ENCODE results near the gene TMEM181. TPM values are rescaled to one million over a fixed set of nuclear protein-coding genes. Genes with fewer than 3 reads are reported as not detected.
"Not testable (repeated sequence)": the region's sequence is repeated elsewhere in the genome, so short reads cannot be mapped to it uniquely, and the experiment has no call there.

The TMEM181 gene
- total RNA-seq, 1 donor from 2014 or later = 42.2 TPM

DNA sequence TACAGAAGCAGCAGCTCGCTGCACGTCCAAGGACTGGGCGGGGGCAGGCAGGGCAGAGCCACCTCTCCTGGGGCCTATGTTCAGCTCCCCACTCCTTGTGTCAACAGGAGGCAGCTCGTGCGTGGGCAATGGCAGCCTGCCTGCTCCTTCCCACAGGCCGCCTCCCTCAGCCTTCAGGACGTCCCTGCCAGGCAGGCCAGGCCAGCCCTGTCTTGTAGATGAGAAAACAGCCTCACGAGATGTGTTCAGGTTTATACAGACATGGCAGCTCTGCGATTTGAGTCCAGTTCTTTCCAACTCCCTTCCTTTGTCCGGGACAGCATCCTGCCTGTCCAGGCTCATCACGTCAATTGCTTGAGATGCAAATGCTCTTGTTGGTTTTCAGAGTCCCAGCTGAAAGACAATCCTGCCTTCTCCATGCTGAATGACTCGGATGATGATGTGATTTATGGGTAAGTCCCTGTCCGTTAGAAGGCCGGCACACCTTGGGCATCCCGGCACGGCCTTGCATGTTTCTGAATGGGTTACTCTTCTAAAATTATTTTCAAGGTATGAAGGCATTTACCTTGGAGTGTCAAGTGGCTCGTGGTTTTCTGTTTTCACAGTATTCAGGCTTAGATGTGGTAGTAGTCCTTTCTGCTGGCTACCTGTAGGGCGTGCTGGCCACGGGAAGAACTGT, 71.2 kb downstream of the TMEM181 start:
- Mint-ChIP-seq H3K4me1 (ENCODE audit: low read depth) (peaks cover 23% of the 10 kb centered on the region), H3K27ac (ENCODE audit: unreplicated experiment) (peak overlapping the region; percentile 79), H3K36me3 (ENCODE audit: low read depth) (peaks cover 39% of the 10 kb centered on the region), H3K27me3 (ENCODE audit: low read depth) (no peaks in the 10 kb centered on the region), H3K4me3 (ENCODE audit: unreplicated experiment) (no peak overlapping the region), H3K9me3 (ENCODE audit: low read depth) (no peaks in the 10 kb centered on the region)
- no peak for DNase-seq (ENCODE audit: low spot score)
- no peak for TF ChIP-seq CTCF (IDR thresholded peaks at IDR 0.05)

DNA sequence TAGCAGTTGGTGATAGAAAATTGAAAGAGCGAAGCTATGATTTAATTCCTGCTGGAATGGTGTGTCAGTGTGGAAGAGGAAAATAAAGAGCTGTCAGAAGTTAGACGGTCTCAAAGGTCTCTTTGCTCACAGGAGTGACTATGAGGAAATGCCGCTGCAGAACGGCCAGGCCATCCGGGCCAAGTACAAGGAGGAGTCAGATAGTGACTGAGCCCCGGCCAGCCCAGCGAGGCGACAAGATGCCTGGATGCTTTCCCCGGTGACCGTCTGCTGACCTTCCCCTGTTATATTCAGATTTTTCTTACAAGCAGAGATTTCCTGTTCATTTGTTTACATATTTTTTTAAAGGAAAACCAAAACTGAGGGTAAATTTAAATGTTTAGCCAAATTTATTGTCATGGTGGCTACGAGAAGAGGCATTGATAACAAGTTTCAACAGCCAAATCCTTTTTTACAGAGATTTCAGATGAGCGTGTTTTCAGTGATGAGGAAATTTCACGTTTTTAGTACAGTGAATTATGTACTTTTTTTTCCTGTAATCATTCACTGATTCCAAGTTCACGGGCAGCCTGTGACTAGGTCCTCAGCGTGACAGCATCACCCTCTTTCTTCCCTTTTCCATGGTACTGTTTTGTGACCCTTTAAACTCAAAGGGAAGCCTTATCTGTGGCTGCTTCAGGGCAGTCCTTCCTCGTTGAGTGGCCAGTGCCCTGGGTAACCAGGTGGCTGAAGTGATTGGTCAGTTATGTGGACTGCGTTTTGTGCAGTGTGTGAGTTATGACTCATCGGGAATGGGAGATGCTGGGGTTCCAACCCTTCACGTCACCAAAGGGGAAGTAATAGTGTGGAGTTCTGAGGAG, 72.0 kb downstream of the TMEM181 start:
- Mint-ChIP-seq H3K27me3 (ENCODE audit: low read depth) (no peaks in the 10 kb centered on the region), H3K27ac (ENCODE audit: unreplicated experiment) (peak overlapping the region; percentile 79), H3K36me3 (ENCODE audit: low read depth) (peaks cover 37% of the 10 kb centered on the region), H3K9me3 (ENCODE audit: low read depth) (no peaks in the 10 kb centered on the region), H3K4me3 (ENCODE audit: unreplicated experiment) (no peak overlapping the region), H3K4me1 (ENCODE audit: low read depth) (peaks cover 20% of the 10 kb centered on the region)
- no peak for TF ChIP-seq CTCF (IDR thresholded peaks at IDR 0.05)
- DNase-seq (ENCODE audit: low spot score) = no peak

GRCh38 chr6:158632538-158633119, 72.7 kb downstream of the TMEM181 start:
- H3K4me3 Mint-ChIP-seq (ENCODE audit: unreplicated experiment); DNase-seq (ENCODE audit: low spot score); H3K9me3 Mint-ChIP-seq (ENCODE audit: low read depth); H3K27me3 Mint-ChIP-seq (ENCODE audit: low read depth): not testable (repeated sequence)
- Mint-ChIP-seq H3K4me1 (ENCODE audit: low read depth) (peaks cover 20% of the 10 kb centered on the region), H3K27ac (ENCODE audit: unreplicated experiment) (peak overlapping the region; percentile 79), H3K36me3 (ENCODE audit: low read depth) (peaks cover 34% of the 10 kb centered on the region)

- Mint-ChIP-seq H3K27me3 (ENCODE audit: low read depth) (no peaks in the 10 kb centered on the region), H3K27ac (ENCODE audit: unreplicated experiment) (no peak overlapping the region), H3K4me1 (ENCODE audit: low read depth) (peaks cover 20% of the 10 kb centered on the region), H3K4me3 (ENCODE audit: unreplicated experiment) (no peak overlapping the region), H3K36me3 (ENCODE audit: low read depth) (peaks cover 30% of the 10 kb centered on the region), H3K9me3 (ENCODE audit: low read depth) (no peaks in the 10 kb centered on the region)
- no peak for TF ChIP-seq CTCF (IDR thresholded peaks at IDR 0.05)
- no peak for DNase-seq (ENCODE audit: low spot score)
Observed at GRCh38 chr6:158633127-158633526, 73.2 kb downstream of the TMEM181 start.

DNA sequence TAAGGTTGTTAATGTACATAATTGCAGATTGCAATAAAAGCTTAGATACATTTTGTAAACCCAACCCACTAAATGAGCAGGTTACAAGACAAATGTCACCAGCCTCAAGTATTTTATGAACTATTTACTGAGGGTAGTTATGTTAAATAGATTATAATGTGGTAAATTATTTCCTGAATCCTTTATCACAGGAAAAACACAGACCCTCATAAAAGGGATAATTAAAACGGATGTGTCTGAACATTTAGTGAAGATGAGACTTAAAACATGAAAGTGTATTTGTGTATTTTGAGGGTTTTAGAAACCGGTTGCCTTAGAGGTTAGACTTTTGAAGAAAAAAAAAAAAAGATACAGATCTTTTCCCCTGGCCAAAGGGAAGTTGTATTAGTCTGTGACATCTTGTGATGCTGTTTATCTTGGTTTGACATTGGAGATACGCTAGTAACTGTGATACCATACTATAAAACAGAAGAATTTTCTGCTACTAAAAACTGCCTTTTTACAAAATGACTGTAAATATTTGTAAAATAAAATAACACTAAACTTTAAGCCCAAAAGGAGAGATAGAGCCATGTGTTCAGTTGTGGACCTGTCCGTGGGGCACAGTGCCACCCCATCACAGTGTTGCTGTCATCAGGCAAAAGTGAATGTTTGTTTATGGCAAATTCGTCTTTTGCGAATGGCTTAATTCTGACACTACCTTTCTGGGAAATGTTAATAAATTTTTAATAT, 75.0 kb downstream of the TMEM181 start:
- no peak for DNase-seq (ENCODE audit: low spot score)
- Mint-ChIP-seq H3K27ac (ENCODE audit: unreplicated experiment) (no peak overlapping the region), H3K4me1 (ENCODE audit: low read depth) (peaks cover 37% of the 10 kb centered on the region), H3K36me3 (ENCODE audit: low read depth) (peaks cover 31% of the 10 kb centered on the region), H3K4me3 (ENCODE audit: unreplicated experiment) (no peak overlapping the region), H3K9me3 (ENCODE audit: low read depth) (no peaks in the 10 kb centered on the region), H3K27me3 (ENCODE audit: low read depth) (no peaks in the 10 kb centered on the region)
- TF ChIP-seq CTCF (IDR thresholded peaks at IDR 0.05) = no peak

Data from chondrocyte (in vitro differentiated cells).